GM12891 (cell line): ENCODE results near the gene GFOD1.

Source experiments
- POLR2A ChIP-seq: IDR thresholded peaks from 2 replicates; pipeline ENCODE4 v1.6.1; 2011; ENCODE audit warnings: low read depth, low read length, control low read depth
- POLR2AphosphoS5 ChIP-seq: IDR thresholded peaks from 2 replicates; pipeline ENCODE4 v1.6.1; 2011; ENCODE audit warnings: low read depth, low read length, control low read depth

DNA sequence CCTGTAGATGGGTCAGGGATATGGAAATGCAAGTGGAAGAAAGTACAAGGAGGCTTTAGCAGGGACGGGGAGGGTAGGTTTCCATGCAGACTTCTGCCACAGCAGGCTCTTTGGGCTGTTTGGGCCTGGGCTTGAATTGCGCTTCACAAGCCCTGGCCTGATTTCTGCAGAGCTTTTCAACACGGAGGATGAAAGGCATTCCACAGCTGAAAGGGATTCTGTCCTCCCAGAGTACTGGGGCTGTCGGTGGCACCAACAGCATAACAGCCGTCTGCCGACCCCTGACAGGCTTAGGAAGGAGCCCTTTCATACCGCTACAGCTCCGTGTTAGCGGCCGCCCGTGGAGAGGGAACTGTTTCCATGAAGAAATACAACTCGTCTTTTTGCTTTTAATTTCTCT lies 136.1 kb downstream of the GFOD1 start:
- no peak for TF ChIP-seq POLR2A
- TF ChIP-seq POLR2AphosphoS5 = no peak
